DMS153 (cell line): ENCODE results near the gene CSNK1A1.
A peak's percentile ranks its signal among the peaks of the same experiment; 100 is the strongest.
"Not testable (repeated sequence)": the region's sequence is repeated elsewhere in the genome, so short reads cannot be mapped to it uniquely, and the experiment has no call there.

Source experiments
- DNase-seq: peaks from one replicate; lab custom pipeline; 2025; lab: John Stamatoyannopoulos, UW

Gene CSNK1A1

DNA sequence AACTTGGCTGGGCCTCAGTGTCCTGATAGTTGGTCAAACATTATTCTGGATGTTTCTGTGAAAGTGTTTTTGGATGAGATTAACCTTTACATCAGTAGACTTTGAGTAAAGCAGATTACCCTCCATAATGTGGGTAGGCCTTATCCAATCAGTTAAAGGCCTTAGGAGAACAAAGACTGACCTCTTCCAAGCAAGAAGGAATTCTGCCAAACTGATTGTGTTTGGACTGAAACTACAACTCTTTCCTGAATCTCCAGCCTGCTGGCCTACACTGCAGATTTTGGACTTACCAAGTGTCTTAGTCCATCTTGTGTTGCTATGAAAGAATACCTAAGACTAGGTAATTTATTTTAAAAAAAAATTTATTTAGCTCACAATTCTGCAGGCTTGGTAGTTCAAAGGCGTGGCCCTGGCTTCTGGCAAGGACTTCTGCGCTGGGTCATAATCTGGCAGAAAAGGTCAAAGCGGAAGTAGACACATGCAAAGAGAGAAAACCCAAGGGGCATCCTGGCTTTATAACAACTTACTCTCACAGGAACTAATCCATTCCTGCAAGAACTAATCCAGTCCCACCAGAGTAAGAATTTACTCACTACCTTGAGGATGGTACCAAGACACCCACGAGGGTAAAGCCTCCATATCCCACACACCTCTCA lies 21.5 kb upstream of the CSNK1A1 start:
- DNase-seq, result no peak

DNA sequence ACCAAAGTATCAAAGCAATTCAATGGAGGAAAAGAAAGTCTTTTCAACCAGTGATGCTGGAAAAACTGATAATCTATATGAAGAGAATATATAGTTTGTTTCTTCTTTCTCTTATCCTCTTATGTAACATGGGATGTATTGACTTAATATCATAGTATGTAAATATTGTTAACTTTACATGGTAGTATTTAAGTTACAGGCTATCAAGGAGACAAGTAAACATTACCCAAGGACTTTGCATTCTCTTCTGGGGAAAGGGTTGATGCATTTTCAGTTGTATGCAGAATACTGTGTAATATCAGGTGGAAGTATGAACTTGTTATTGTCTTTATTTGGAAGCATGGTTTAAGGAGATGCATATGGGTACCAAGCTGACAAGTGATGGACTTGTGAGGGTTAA lies 20.9 kb upstream of the CSNK1A1 start:
- no peak for DNase-seq

DNA sequence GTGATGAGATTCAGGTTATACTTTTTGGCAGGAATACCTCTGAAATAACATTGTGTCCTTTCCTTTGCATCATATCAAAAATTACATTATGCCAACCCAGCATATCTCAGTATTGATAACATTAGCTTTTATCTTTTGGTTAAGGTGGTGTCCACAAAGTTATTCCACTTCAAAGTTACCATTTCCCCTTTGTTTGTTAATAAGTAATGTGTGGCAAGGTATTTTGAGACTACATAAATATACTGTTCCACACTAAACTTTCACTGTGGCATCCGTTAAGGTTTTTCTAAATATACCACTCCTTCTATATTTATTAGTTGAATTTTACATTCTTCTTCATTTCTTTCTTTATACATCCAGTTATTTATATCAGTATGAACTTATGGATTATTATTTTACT lies 16.0 kb upstream of the CSNK1A1 start:
- DNase-seq, result no peak

DNA sequence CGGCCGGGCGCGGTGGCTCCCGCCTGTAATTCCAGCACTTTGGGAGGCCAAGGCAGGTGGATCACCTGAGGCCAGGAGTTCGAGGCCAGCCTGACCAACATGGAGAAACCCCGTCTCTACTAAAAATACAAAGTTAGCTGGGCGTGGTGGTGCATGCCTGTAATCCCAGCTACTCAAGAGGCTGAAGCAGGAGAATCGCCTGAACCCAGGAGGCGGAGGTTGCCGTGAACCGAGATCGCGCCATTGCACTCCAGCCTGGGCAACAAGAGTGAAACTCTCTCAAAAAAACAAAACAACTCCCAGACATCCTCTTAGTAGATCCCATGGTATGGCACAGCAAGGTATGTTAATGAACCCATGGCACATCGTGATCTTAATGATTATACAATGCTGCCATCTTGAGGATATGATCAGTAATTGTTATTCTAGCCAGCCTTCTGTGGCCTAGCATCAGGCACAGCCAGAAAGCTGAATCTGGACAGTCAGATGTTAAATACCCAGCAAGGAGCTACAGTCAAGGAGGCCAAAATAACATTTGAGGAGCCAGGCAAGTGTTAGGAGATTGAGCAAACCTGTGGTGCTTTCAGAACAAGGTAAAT lies 13.4 kb upstream of the CSNK1A1 start:
- DNase-seq, result peak; percentile 19

DNA sequence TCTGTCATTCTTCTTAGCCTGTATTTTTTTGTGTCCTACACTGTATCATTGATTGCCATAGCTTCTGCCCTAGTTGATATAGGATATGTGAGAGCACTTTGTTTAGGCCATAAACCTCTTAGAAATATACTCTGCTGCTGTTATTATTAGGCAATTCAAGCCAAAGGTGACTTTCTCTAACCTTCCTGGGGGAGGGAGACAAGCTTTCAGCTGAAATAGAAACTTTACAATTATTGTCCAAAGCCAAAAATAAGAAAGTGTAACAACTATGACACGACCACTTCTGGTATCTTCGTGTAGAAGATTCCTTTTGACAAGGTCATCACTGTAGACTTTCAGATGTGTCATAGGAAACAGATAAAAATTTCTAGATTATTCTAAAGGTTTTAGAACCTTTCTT lies 12.2 kb upstream of the CSNK1A1 start:
- no peak for DNase-seq

DNA sequence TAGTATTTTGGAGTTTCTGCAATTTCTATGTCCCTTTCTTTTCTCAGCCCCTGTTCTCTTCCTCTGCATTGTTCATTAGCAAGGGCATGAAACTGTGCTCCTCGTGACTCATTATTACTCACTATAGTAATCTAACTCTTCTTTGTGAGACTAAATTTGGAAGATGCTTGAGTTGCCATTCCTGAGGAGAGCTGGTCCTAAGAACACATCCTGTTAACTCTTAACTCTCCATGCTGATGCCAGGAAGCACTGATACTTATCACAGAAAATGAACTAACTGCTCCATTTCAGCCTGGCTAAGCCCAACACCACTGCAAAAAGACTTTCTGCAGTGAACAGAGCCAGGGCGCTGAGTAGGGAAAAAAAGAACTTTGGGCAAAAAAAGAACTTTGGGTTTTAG lies 10.6 kb upstream of the CSNK1A1 start:
- DNase-seq, result no peak

DNA sequence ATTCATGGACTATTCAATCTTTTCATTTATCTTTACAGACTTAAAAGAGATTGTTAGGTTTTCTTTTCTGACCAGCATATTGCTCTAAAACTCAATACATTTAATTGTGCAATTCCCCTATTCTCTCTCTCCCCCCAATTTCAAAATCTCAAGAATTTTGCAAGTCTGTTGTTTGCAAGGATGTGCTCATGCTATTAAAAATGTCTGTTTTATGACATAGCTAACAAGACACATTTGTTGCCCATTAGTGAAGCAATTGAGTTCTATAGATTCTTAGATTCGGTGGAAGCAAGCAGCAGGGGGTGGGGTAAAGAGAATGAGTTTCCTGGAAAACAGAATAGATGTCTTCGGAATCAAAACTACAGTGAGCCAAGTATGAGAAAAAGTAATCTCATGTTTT lies 8.5 kb upstream of the CSNK1A1 start:
- no peak for DNase-seq

DNA sequence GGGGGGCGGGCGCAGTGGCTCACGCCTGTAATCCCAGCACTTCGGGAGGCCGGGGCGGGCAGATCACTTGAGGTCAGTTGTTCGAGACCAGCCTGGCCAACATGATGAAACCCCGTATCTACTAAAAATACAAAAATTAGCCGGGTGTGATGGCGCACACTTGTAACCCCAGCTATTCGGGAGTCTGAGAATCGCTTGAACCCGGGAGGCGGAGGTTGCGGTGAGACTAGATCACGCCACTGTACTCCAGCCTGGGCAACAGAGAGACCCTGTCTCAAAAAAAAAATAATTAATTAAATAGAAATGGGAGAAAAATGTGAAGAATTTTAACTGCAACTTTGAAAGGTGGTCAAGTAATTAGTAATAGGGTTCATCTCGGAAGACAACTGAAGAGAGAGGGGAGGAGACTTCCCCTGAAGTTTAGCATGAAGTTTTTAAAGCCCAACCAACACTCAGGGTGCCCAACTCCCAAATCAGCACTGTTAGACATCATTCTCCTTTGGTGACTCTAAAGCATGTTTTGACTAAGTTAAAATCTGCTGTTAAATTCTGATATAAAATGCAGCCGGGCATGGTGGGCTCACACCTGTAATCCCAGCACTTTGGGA lies 1.4 kb upstream of the CSNK1A1 start:
- DNase-seq, result no peak

DNA sequence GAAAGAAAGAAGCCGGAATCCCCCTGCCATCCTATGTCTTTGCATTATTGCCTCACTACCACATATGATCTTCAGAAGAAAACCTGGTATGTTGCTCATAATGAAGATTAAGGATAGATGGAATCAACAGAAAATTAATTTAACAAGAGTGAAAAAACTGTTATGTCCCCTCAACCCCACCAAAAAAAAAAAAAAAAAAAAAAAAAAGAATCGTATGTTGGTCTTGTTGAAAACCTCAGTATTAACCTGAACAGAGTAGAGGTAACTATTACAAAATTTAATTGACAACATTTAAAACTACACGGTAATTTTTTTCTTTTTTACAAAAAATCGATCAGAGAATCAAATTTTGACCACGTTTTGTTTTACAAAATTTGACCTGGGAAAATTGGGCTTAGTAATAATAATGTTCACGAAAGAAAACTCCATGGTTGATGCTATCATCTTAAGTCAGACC lies 827 bp upstream of the CSNK1A1 start:
- DNase-seq, result no peak

DNA sequence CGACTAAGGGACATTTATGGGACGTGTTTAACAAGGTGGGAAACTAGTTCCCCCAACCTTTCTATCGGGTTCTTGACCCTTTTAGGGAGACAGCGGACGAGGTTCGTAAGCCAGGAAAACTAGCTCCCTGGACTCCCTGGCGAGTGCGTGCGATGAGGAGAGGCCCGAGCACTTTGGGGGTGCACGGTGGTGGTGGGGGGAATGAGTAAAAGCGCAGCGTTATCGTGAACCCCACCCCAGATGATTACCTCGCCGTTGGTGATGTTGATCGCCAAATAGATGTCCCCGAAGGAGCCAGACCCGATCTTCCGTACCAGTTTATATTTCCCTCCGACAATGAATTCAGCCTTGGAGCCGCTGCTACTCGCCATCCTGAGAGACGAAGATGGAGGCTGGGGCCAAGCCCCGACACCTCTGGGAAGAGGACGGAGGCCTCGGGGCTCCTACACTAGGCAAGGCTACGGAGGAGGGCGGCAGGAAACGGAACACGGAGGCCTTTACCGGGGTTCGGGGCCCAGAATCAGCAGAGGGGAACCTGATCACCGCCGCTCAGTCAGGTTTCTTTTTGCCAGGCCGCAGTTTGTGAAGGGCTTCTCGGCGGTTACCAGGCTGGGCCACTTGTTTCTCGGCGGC lies 529 bp downstream of the CSNK1A1 start:
- no peak for DNase-seq

DNA sequence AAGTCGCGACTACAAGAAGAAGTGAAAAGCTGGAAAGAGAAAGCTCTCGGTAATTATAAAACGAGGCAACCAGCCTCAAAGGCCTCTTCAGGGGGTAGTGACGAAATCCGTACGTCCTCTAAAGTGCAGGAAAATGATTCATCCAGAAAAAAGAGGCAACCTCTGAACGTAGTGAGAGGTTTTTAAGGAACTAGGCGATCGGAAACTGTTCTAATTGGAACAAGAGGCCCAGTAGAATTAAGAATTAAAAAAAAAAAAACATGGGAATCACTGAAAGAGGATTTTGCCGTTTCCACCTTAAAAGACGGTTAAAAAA lies 1.0 kb downstream of the CSNK1A1 start:
- no peak for DNase-seq

DNA sequence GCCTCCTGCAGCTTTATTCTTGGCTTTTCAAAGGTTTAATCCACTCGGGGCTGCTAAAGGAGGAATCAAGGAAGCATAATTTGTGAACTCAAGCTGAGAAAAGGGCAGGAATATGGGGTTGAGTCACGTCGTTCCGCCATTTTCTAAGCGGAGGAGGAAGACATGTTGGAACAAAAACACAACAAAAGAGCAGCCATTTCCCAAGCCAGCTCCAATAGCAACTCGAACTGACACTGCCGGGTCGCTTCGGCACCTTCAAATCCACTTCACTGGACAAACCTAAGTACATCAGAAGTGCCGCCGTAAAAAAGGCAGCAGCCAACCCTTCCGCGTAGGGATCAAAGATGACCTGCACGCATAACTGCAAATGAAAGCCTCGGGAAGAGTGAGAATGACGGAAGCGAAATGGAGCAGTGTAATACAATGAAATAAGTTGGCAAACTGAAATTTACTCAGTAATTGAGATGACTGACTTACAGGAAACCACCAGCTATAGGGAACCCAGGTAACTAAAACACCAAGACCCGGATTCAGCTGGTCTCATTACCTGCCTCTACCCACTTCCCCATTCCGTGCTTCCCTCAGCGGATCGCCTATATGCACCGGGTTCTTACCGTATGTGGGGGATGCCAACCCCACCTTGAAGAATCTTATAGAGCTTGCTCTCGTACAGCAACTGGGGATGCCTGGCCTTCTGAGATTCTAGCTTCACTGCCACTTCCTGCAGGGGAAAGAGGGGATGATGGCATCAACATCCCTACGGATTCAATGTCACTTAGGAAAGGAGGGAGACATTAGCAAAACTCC lies 1.6 kb downstream of the CSNK1A1 start:
- no peak for DNase-seq

DNA sequence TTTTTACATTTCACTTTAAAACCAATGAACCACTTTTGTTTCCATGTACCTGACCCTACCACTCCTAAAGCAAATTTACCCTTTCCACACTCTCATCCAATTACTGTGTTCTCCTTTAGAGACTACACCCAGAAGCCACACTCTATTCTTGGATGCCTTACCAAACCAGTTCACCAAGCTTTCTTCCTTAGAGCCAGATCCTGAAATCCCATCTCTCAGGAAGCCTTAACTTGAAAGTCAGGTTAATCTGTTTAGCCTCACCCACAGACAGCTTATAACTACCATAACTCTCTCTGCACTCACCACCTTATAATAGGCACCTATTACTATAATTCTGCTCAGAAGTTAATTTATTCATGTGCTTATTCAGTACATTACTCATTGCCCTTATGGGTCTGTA lies 4.3 kb downstream of the CSNK1A1 start:
- DNase-seq, result no peak

DNA sequence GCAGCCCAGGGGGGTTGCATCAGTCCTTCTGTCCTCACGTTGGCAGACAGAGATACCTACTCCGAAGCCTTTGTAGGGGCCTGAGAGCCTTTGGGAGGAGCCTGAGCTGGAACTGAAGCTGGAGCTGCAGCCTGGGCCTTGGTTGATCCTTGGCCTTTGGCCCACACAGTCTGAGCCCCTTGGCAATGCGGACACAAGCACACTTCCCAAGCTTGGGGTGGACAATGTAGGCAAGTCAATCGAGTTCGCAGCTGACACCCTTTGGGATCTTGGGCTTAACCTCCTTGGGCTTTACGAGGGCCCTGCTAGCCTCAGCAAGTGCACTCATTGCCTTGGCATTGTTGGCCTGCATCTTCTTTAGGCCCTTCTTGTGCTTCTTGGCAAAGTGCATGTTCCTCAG lies 5.9 kb downstream of the CSNK1A1 start:
- DNase-seq, result no peak

DNA sequence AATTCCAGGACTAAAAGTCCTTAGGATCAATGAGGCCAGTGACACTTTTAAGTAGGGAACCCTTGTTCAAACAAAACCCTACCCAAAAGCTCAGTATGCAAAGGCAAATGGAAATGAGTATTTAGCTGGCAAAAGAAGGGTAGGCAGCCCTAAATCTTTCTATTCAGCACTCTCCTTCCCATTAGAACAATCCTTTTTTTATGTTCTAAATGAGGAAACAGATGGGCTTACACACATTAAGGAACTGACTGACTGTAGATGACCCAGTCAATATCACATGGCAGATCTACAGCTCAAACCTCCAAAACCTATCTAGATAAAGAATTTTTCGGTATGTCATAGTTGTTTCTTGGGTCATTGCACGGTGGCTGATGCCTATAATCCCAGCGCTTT lies 7.2 kb downstream of the CSNK1A1 start:
- no peak for DNase-seq

DNA sequence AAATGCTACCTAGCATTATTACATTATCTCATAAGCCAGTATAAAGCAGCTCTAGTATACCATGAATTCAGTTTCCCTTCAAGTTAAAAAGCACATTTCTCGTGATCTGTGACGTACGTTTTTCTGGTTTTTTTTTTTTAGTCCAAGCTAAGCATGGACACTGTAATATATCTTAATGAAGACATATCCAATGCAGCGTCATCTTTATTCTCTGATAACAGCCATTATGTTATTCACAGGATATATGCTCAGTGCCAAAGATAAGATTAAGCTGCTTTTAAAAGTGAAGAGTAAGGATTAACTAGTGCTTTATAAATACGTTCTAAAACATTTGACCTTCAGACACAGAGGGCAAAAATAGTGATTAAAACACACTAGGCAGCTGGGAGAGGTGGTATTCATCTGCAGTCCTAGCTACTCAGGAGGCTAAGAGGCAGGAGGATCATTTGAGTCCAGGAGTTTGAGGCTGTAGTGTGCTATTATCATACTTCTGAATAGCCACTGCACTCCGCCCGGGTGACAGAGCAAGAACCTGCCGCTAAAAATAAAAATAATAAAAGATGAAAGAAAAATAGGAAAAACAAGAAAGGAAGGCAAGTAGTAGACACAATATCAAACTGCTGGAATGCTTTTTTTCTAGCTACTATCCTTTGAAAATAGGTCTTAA lies 7.7 kb downstream of the CSNK1A1 start:
- DNase-seq, result no peak

DNA sequence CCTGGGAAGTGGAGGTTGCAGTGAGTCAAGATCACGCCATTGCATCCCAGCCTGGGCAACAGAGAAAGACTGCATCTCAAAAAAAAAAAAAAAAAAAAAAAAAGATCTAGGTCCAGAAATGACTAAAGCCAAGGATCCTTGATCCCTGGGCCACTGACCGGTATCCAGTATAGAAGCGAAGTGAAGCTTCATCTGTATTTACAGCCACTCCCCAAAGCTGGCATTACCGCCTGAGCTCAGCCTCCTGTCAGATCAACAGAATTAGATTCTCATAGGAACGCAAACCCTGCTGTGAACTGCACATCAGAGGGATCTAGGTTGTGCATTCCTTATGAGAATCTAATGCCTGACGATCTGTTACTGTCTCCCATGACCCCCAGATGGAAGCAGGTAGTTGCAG lies 9.3 kb downstream of the CSNK1A1 start:
- no peak for DNase-seq

DNA sequence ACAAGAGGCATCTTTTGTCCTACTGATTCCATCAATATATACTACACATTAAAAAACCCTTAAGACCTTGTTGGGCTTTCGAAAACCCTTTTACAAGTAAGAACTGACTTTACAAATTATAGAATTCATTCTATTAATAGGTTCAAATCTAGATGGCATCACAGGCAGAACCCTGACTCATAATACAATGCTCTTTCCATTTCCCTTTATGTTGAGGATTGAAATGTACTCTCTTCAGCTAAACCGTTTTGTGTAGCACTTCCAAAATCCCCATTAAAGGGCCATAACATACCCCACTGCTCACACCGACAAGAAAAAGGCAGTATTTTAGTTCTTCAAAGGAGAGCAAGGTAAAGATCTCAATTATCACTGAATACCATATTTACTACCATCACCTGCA lies 11.2 kb downstream of the CSNK1A1 start:
- DNase-seq, result no peak

DNA sequence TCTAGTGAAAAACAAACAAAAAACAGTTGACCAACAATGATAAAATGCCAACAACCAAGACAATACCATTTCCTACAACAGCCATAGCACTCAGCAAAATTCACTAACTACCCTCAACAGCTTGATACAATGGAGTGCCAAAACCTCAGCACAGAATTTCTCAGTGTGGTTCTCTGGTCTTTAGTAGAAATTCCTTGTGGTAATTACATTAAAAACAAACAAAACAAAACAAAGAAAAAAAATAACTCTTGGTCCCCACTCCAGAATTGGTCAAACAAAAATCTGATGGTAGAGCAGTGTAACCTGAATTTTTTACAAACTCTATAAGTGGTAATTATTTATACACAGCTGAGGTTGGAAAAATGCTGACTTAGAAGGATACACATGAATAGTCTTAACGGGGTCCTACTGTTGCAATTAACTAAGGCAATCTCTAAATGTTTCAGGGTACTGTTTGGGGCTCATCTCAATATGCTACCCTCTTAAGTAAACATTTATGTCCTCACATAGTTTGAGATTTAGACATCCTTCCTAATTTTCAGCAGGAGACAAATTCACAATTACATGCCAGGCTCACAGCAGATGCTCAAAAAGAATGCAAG lies 13.8 kb downstream of the CSNK1A1 start:
- no peak for DNase-seq

DNA sequence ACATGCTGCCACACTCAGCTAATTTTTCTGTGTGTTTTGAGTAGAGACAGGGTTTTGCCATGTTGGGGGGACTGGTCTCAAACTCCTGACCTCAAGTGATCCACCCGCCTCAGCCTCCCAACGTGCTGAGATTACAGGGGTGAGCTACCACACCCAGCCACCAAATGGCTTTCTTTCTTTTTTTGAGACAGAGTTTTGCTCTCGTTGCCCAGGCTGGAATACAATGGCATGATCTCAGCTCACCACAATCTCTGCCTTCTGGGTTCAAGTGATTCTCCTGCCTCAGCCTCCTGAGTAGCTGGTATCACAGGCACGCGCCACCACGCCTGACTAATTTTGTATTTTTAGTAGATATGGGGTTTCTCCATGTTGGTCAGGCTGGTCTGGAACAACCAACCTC lies 15.5 kb downstream of the CSNK1A1 start:
- DNase-seq, result not testable (repeated sequence)

DNA sequence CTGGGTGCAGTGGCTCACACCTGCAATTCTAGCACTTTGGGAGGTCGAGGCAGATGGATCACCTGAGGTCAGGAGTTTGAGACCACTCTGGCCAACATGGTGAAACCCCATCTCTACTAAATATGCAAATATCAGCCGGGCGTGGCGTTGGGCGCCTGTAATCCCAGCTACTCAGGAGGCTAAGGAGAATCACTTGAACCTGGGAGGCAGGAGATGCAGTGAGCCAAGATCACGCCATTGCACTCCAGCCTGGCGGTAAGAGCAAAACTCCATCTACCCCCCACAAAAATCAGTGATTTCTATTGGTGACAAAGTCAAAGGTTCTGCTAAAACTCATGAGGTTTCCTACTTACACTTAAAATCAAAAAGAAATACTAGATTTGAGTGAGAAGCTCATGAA lies 18.8 kb downstream of the CSNK1A1 start:
- no peak for DNase-seq

DNA sequence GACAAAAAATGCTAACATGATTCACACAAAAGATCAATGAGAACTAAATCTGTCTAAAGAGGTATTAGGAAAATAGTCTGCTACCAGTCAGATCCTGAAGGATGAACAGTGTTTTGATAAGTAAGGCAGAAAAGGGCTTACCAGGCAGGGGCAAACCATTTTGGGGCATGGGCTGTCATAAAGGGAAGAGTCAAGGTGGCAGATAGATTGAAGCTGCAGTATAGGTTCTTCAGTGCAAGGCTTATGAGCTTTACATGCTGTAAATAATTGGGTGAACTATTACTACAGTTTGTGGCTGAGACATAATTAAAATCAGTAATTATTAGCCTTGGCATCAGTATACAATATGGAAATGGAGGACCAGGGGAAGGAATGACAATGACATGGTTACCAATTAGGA lies 21.8 kb downstream of the CSNK1A1 start:
- no peak for DNase-seq
